ENCODE data around the gene CUL4A.

The CUL4A gene

DNA sequence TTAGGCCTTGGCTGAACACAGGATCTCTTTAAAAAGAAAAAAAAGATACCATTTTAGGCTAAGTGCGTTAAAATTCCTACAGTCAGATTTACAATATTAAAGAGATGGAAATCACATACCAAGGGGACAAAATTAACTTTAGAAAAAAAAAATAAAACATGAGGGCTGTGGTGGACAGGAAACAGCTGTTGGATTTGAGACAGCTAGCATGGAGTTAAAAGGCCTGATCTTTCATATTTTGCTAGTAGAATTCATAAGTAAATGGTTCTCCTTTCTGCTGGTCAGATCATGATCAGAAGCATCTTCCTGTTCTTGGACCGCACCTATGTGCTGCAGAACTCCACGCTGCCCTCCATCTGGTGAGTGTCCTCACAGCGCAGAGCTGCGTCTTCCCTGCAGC, 19.7 kb downstream of the CUL4A start:
- Histone ChIP-seq H3K4me3 (ENCODE audit: low read length) (no peak overlapping the region), H3F3A (ENCODE audit: control insufficient read depth, insufficient read depth) (no peaks in the 10 kb centered on the region), H3K27me3 (ENCODE audit: control insufficient read depth, low read length) (no peaks in the 10 kb centered on the region), H4K20me1 (ENCODE audit: control insufficient read depth, insufficient read depth, low read depth, low read length) (no peaks in the 10 kb centered on the region), H3K27ac (ENCODE audit: low read depth, low read length) (no peak overlapping the region), H3K79me2 (ENCODE audit: control insufficient read depth, low read length) (peaks cover 25% of the 10 kb centered on the region), H3K4me1 (ENCODE audit: control insufficient read depth, low read length) (no peaks in the 10 kb centered on the region), H3K9me3 (ENCODE audit: control insufficient read depth, insufficient read depth, low read length) (no peaks in the 10 kb centered on the region), H3K4me2 (ENCODE audit: low read length) (no peak overlapping the region), H3K36me3 (ENCODE audit: control insufficient read depth, low read length) (peaks cover 76% of the 10 kb centered on the region), H3K9me2 (replicated peaks; ENCODE audit: control insufficient read depth, low read length) (no peaks in the 10 kb centered on the region)
- TF ChIP-seq EZH2phosphoT487 (IDR thresholded peaks at IDR 0.05; ENCODE audit: borderline replicate concordance, low read length): no peak
- TF ChIP-seq, protein P1, sequence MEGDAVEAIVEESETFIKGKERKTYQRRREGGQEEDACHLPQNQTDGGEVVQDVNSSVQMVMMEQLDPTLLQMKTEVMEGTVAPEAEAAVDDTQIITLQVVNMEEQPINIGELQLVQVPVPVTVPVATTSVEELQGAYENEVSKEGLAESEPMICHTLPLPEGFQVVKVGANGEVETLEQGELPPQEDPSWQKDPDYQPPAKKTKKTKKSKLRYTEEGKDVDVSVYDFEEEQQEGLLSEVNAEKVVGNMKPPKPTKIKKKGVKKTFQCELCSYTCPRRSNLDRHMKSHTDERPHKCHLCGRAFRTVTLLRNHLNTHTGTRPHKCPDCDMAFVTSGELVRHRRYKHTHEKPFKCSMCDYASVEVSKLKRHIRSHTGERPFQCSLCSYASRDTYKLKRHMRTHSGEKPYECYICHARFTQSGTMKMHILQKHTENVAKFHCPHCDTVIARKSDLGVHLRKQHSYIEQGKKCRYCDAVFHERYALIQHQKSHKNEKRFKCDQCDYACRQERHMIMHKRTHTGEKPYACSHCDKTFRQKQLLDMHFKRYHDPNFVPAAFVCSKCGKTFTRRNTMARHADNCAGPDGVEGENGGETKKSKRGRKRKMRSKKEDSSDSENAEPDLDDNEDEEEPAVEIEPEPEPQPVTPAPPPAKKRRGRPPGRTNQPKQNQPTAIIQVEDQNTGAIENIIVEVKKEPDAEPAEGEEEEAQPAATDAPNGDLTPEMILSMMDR (IDR thresholded peaks at IDR 0.05; ENCODE audit: low read depth, low read length, poor library complexity, severe bottlenecking): no peak

DNA sequence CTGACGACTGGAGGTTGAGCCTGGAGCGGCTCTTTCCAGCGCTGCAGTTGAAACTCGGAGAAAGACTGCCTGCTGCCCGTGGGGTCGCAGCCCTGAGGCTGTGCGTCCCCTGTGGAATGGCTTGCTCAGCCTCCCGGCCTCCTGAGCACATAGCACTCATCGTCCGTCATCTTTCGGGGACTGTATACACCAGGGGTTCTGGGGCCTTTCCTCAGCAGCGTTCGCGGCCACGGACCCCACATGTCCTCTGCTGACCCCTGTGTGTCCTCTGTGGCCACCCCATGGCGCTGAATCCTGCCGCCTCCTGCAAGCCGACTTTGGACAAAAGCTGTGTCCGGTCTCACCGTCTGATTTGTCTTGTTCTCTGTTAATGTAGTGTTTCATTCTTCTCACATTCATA, 20.4 kb downstream of the CUL4A start:
- Histone ChIP-seq H3K9me2 (replicated peaks; ENCODE audit: control insufficient read depth, low read length) (no peaks in the 10 kb centered on the region), H3F3A (ENCODE audit: control insufficient read depth, insufficient read depth) (no peaks in the 10 kb centered on the region), H3K9me3 (ENCODE audit: control insufficient read depth, insufficient read depth, low read length) (no peaks in the 10 kb centered on the region), H4K20me1 (ENCODE audit: control insufficient read depth, insufficient read depth, low read depth, low read length) (no peaks in the 10 kb centered on the region), H3K4me2 (ENCODE audit: low read length) (no peak overlapping the region), H3K36me3 (ENCODE audit: control insufficient read depth, low read length) (peaks cover 74% of the 10 kb centered on the region), H3K4me3 (ENCODE audit: low read length) (no peak overlapping the region), H3K27ac (ENCODE audit: low read depth, low read length) (no peak overlapping the region), H3K4me1 (ENCODE audit: control insufficient read depth, low read length) (no peaks in the 10 kb centered on the region), H3K27me3 (ENCODE audit: control insufficient read depth, low read length) (no peaks in the 10 kb centered on the region), H3K79me2 (ENCODE audit: control insufficient read depth, low read length) (peaks cover 20% of the 10 kb centered on the region)
- TF ChIP-seq EZH2phosphoT487 (IDR thresholded peaks at IDR 0.05; ENCODE audit: borderline replicate concordance, low read length): no peak
- TF ChIP-seq, protein P1 (IDR thresholded peaks at IDR 0.05; ENCODE audit: low read depth, low read length, poor library complexity, severe bottlenecking): no peak

DNA sequence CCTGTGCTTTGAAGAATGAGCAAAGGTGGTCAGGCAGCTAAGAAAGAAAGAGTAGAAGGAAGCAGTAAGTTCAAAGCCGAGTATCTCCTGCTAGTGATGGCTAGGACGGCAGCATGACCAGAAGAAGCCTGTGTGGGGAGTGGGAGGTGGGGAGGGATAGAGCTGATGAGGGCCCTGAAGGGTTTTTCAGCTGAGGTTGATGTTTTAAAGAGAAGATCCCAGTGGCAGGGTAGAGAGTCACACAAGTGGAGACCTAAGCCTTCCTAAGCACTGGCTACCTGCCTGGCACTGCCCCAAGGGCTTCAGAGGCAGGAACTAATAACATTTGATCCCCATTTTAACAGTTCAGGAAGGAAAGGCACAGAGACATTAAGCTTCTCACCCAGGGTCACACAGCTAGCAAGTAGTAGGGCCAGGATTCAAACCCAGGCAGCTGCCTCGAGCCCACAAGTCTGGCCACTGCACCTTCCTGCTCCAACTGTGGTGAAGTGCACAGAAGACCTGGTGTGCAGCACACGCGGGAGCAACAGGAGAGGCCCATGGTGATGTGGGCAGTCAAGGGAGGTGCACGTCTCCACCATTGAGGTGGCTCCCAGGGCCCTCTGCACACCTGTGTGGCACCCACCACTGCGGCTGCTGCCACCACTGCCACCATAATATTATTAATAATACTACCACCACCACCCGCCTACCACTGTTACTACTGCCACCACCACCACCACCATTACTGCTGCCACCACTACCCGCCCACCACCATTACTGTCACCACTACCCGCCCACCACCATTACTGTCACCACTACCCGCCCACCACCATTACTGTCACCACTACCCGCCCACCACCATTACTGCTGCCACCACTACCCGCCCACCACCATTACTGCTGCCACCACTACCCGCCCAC, 22.1 kb downstream of the CUL4A start:
- no peaks in the 10 kb centered on the region for H3K27me3 ChIP-seq (ENCODE audit: control insufficient read depth, low read length)
- H3K9me2 ChIP-seq (replicated peaks; ENCODE audit: control insufficient read depth, low read length): no peaks in the 10 kb centered on the region
- TF ChIP-seq, protein P1 (IDR thresholded peaks at IDR 0.05; ENCODE audit: low read depth, low read length, poor library complexity, severe bottlenecking): no peak
- TF ChIP-seq EZH2phosphoT487 (IDR thresholded peaks at IDR 0.05; ENCODE audit: borderline replicate concordance, low read length): no peak
- no peaks in the 10 kb centered on the region for H3K9me3 ChIP-seq (ENCODE audit: control insufficient read depth, insufficient read depth, low read length)
- no peak overlapping the region for H3K4me2 ChIP-seq (ENCODE audit: low read length)
- H3K4me3 ChIP-seq (ENCODE audit: low read length): no peak overlapping the region
- no peaks in the 10 kb centered on the region for H3K4me1 ChIP-seq (ENCODE audit: control insufficient read depth, low read length)
- no peaks in the 10 kb centered on the region for H3F3A ChIP-seq (ENCODE audit: control insufficient read depth, insufficient read depth)
- no peak overlapping the region for H3K27ac ChIP-seq (ENCODE audit: low read depth, low read length)
- peaks cover 3% of the 10 kb centered on the region for H3K79me2 ChIP-seq (ENCODE audit: control insufficient read depth, low read length)
- H4K20me1 ChIP-seq (ENCODE audit: control insufficient read depth, insufficient read depth, low read depth, low read length): no peaks in the 10 kb centered on the region
- peaks cover 68% of the 10 kb centered on the region for H3K36me3 ChIP-seq (ENCODE audit: control insufficient read depth, low read length)
